CD4-positive, alpha-beta memory T cell (primary cell): ENCODE measurements around the gene CLEC16A. TPM values are rescaled to one million over a fixed set of nuclear protein-coding genes. Genes with fewer than 3 reads are reported as not detected.

Experiments
- CTCF ChIA-PET: fragments of 350-600 bp; sonication (Branson Sonifier 250); formaldehyde crosslinking; loops from one replicate; lab custom pipeline; 2021; ENCODE audit warnings: inconsistent platforms; ENCODE audit not compliant: partially characterized antibody; lab: Charles Lee
- POLR2A ChIA-PET: fragments of 350-600 bp; sonication (Branson Sonifier 250); formaldehyde crosslinking; loops from one replicate; lab custom pipeline; 2021; ENCODE audit not compliant: partially characterized antibody; lab: Charles Lee
- DNase-seq, 5 donors: peaks; one replicate each; pipeline versions ENCODE4 v3.0.0 to v3.0.0-alpha.2; 2020 to 2022; ENCODE audit warnings: mixed read lengths in 1 of 5
- H3K27ac ChIP-seq: one replicate; pipeline ENCODE4 v1.7.0; 2013; ENCODE audit warnings: low read depth, low read length
- H3K27me3 ChIP-seq: 2 replicates; pipeline ENCODE4 v1.7.0; 2013; ENCODE audit warnings: mild to moderate bottlenecking, low read length, moderate library complexity; ENCODE audit not compliant: insufficient read depth
- H3K36me3 ChIP-seq: 2 replicates; pipeline ENCODE4 v1.7.0; 2013; ENCODE audit warnings: mild to moderate bottlenecking, low read length, moderate library complexity; ENCODE audit not compliant: insufficient read depth
- H3K4me1 ChIP-seq: 2 replicates; pipeline ENCODE4 v1.7.0; 2013; ENCODE audit warnings: mild to moderate bottlenecking, low read length, moderate library complexity; ENCODE audit not compliant: insufficient read depth
- H3K4me3 ChIP-seq, 2 donors: one replicate each; pipeline ENCODE4 v1.7.0; 2013; ENCODE audit warnings: low read length in 2 of 2, mild to moderate bottlenecking in 1 of 2
- H3K9me3 ChIP-seq, 2 donors: one replicate each; pipeline ENCODE4 v1.7.0; 2013; ENCODE audit warnings: low read length in 2 of 2, control low read depth in 1 of 2; ENCODE audit not compliant: control insufficient read depth in 1 of 2
- H3K27ac Mint-ChIP-seq, 7 donors: one replicate each; pipeline ENCODE4 v1.8.0; 2020 to 2021; ENCODE audit warnings: mixed read lengths in 7 of 7, mild to moderate bottlenecking in 6 of 7, inconsistent platforms in 3 of 7, moderate library complexity in 3 of 7
- H3K27me3 Mint-ChIP-seq, 2 donors: one replicate each; pipeline ENCODE4 v1.8.0; 2020 to 2021; ENCODE audit warnings: mixed read lengths in 2 of 2
- H3K36me3 Mint-ChIP-seq, 2 donors: one replicate each; pipeline ENCODE4 v1.8.0; 2020 to 2021; ENCODE audit warnings: mixed read lengths in 2 of 2, inconsistent platforms in 1 of 2, mild to moderate bottlenecking in 1 of 2
- H3K4me1 Mint-ChIP-seq, 4 donors: one replicate each; pipeline ENCODE4 v1.8.0; 2020 to 2021; ENCODE audit warnings: mixed read lengths in 4 of 4, mild to moderate bottlenecking in 1 of 4
- H3K4me3 Mint-ChIP-seq, 8 donors: one replicate each; pipeline ENCODE4 v1.8.0; 2020 to 2021; ENCODE audit warnings: mixed read lengths in 8 of 8, mild to moderate bottlenecking in 7 of 8, moderate library complexity in 6 of 8, inconsistent platforms in 3 of 8
- H3K9me3 Mint-ChIP-seq, 8 donors: one replicate each; pipeline ENCODE4 v1.8.0; 2020 to 2021; ENCODE audit warnings: mixed read lengths in 8 of 8, mild to moderate bottlenecking in 5 of 8, inconsistent platforms in 3 of 8, moderate library complexity in 1 of 8
- intact Hi-C: fragments of 100-400 bp; cut with micrococcal nuclease; formaldehyde crosslinking; loops from one replicate; pipeline ENCODE4 v1.15.1; 2023
- polyA plus RNA-seq, 2 donors: library from polyadenylated mRNA; unstranded; fragments of 300-500 nt; fragmentation: Illumina TruSeq; gene quantifications; one replicate each; pipeline ENCODE4 v1.2.3, GENCODE V29; 2021
- total RNA-seq, 2 experiments: library from RNA; stranded (reverse); gene quantifications; one replicate each; pipeline ENCODE4 v1.2.3, GENCODE V29; 2021

The CLEC16A gene
- total and polyA plus RNA-seq, 4 experiments from 2014 or later, result 5.2 to 28.4 (median 24.5) TPM

DNA sequence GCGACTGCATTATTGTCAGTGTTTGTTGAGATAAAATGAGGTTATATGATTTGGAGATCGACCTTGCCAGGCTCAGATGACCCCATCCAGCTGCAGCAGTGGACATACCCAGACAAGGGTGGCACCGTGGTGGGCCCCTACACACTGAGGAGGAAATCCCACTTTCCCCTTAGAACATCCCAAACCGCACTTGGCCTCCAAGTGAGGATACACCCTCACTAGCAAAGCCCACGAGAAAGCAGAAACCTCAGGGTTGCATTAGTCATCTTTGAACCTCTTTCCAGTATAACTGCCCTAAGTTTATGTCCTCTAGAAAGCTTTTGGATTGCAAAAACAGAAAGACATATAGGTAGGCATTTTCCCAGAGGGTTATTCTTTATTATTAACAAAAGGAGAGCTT is 101.5 kb downstream of the CLEC16A start:
- no peak overlapping the region for H3K27ac Mint-ChIP-seq
- no peak overlapping the region for H3K4me3 ChIP-seq
- DNase-seq, result no peak
- peaks cover 46 to 58% of the 10 kb centered on the region in 2 donors for H3K36me3 Mint-ChIP-seq
- POLR2A ChIA-PET, result no interaction called here
- peaks cover 6 to 10% (median 8%) of the 10 kb centered on the region in 4 donors for H3K4me1 Mint-ChIP-seq
- no peaks in the 10 kb centered on the region for H3K27me3 Mint-ChIP-seq
- no peak overlapping the region for H3K27ac ChIP-seq
- no peaks in the 10 kb centered on the region for H3K27me3 ChIP-seq
- H3K9me3 ChIP-seq, result no peaks in the 10 kb centered on the region
- H3K4me3 Mint-ChIP-seq, result no peak overlapping the region
- peaks cover 33% of the 10 kb centered on the region for H3K36me3 ChIP-seq
- intact Hi-C loops, result no loop called here
- H3K4me1 ChIP-seq, result peaks cover 9% of the 10 kb centered on the region
- CTCF ChIA-PET, result interaction anchor here (1.7 kb wide), 1 partner anchor 8 kb away, joined by 4 read pairs; no protein-coding TSS in a partner anchor
- no peaks in the 10 kb centered on the region for H3K9me3 Mint-ChIP-seq

DNA sequence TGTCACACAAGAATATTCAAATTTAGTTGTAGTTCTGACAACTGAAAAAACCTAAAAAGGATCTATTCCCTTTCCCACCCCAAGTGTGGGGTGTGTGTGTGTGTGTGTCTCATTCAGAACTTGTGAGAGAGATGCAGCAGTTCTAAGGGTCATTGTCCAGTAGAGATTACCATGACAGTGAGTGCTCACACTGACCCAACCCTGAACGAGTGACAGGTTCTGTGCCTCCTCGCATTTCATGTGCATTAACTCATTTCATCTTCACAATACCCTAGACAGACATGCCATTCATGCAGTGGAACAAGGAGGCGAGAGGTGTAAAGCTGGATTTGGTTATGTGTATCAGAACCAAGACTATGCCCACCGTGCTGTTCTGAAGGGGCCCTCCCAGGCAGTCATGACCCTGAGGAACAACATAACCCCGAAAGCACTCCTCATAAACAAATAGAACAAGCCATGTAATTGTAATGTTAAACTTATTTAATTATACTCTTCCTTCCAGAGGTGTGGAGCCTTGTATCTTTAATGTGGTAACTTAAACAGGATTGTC is 102.1 kb downstream of the CLEC16A start:
- peaks cover 7 to 17% (median 14%) of the 10 kb centered on the region in 4 donors for H3K4me1 Mint-ChIP-seq
- peaks cover 43 to 57% of the 10 kb centered on the region in 2 donors for H3K36me3 Mint-ChIP-seq
- H3K9me3 Mint-ChIP-seq, result no peaks in the 10 kb centered on the region
- no peak overlapping the region for H3K27ac ChIP-seq
- H3K27me3 ChIP-seq, result no peaks in the 10 kb centered on the region
- no peak overlapping the region for H3K4me3 Mint-ChIP-seq
- H3K9me3 ChIP-seq, result no peaks in the 10 kb centered on the region
- intact Hi-C loops, result no loop called here
- ChIA-PET CTCF (interaction anchor here (1.7 kb wide), 1 partner anchor 8 kb away, joined by 4 read pairs; no protein-coding TSS in a partner anchor), POLR2A (no interaction called here)
- H3K27ac Mint-ChIP-seq, result peak overlapping the region in 1 of 7 donors; percentile 22
- no peaks in the 10 kb centered on the region for H3K27me3 Mint-ChIP-seq
- no peak overlapping the region for H3K4me3 ChIP-seq
- H3K36me3 ChIP-seq, result peaks cover 27% of the 10 kb centered on the region
- peaks cover 15% of the 10 kb centered on the region for H3K4me1 ChIP-seq
- no peak for DNase-seq

DNA sequence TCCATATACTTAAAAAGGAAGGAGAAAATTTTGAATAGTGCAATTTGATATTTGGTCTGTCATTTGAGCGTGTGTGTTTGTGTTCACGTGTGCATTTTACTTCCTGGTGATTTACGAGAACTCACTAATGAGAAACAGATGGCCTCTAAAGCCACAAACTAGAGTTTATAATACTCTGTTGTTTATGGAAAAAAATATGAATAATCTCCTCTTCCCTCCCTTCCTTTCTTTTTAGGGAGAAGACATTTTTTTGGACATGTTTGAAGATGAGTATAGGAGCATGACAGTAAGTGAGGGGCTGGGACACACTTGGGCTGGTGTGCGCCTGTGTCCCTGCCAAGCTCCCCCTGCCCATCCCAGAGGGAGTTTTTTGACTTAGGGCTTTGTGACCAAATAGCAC is 102.7 kb downstream of the CLEC16A start:
- no peak overlapping the region for H3K27ac Mint-ChIP-seq
- POLR2A ChIA-PET, result no interaction called here

DNA sequence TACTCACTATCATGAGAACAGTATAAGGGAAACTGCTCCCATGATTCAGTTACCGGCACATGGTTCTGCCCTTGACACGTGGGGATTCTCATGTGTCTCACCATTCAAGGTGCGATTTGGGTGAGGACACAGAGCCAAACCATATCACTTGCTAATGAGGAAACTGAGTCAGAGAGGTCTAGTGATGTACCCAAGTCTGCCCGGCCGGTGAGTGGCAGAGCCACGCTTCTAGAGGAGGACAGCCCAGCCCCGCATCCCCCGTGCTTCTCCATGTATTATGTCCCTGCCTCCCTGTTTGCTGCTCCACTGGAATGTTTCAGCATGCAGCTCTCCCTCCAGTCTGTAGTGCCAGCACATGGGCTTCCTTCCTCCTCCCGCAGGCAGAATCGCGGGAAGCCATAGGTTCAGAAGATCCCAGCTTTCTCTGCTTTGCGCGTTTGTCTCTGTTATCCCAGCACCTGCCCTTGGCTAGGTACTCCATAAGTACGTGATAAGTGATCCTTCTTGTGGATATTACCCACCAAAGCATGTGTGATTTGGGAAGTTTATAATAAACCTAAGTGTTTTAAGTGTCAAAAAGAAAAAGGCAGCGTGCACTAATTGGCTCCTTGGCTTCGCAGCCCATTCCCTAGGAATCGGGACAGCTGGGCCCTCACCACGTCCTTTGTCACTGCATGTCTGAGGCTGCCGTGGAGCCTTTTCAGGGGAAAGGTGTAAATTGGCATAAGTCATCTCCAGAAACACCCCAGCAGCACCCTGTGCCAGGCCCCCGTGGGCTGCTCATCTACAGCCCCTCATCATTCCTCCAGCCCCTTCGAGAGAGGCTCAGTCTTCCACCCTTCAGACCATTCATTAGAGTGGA is 103.8 kb downstream of the CLEC16A start:
- H3K27ac Mint-ChIP-seq, result peak overlapping the region in 2 of 7 donors; percentile 41 to 48
- H3K36me3 ChIP-seq, result peaks cover 17% of the 10 kb centered on the region
- H3K4me1 Mint-ChIP-seq, result peaks cover 22 to 34% (median 29%) of the 10 kb centered on the region in 4 donors
- no peaks in the 10 kb centered on the region for H3K9me3 Mint-ChIP-seq
- H3K27me3 Mint-ChIP-seq, result no peaks in the 10 kb centered on the region
- H3K4me3 ChIP-seq, result no peak overlapping the region
- DNase-seq, result no peak
- no peaks in the 10 kb centered on the region for H3K27me3 ChIP-seq
- intact Hi-C loops, result no loop called here
- no peak overlapping the region for H3K4me3 Mint-ChIP-seq
- ChIA-PET POLR2A (no interaction called here), CTCF (no interaction called here)
- no peak overlapping the region for H3K27ac ChIP-seq
- H3K4me1 ChIP-seq, result peaks cover 33% of the 10 kb centered on the region
- peaks cover 40 to 49% of the 10 kb centered on the region in 2 donors for H3K36me3 Mint-ChIP-seq
- H3K9me3 ChIP-seq, result no peaks in the 10 kb centered on the region

More for the DNA sequence above, 102.7 kb downstream of the CLEC16A start:
- DNase-seq, result no peak
- H3K4me3 Mint-ChIP-seq, result no peak overlapping the region
- Histone ChIP-seq H3K4me1 (peaks cover 21% of the 10 kb centered on the region), H3K9me3 (no peaks in the 10 kb centered on the region), H3K27ac (no peak overlapping the region), H3K4me3 (no peak overlapping the region), H3K27me3 (no peaks in the 10 kb centered on the region), H3K36me3 (peaks cover 21% of the 10 kb centered on the region)
- CTCF ChIA-PET, result no interaction called here
- no peaks in the 10 kb centered on the region for H3K27me3 Mint-ChIP-seq
- peaks cover 37 to 51% of the 10 kb centered on the region in 2 donors for H3K36me3 Mint-ChIP-seq
- H3K4me1 Mint-ChIP-seq, result peaks cover 12 to 23% (median 19%) of the 10 kb centered on the region in 4 donors
- intact Hi-C loops, result no loop called here
- H3K9me3 Mint-ChIP-seq, result no peaks in the 10 kb centered on the region

DNA sequence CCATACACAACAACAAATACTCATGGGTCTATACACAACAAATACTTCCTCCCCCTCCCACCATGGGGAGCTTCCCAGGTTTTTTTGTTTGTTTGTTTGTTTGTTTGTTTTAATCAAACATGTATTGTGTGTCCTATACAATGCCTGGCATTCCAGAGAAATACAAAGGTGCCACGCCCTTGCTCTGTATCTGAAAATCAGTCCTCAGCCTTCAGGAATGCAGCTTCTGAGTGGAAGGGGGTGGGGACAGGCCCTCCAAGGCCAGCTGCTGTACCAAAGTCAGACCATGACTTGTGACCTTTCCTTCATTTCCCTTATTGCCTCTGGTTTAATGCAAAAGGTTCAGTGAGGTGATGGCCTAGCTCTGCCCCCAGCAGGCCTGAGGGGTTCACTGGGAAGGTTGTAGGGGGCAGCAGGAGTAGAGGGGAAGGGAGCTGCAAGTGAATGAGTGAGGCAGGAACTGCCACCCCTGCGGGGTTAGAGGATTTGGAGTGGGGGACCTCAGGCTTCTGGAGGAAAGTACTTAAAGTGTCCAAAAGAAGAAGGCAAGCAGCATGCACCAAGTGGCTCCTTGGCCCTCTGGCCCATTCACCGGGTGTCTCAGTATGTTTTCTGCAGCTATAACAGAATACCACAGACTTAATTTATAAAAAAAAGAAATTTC is 105.2 kb downstream of the CLEC16A start:
- H3K27ac Mint-ChIP-seq, result peak overlapping the region in 1 of 7 donors; percentile 42
- CTCF ChIA-PET, result interaction anchor here (1.2 kb wide), 1 partner anchor 307 kb away, joined by 3 read pairs; no protein-coding TSS in a partner anchor
- POLR2A ChIA-PET, result interaction anchor here (1.3 kb wide), 1 partner anchor 248 kb away, joined by 3 read pairs; no protein-coding TSS in a partner anchor

DNA sequence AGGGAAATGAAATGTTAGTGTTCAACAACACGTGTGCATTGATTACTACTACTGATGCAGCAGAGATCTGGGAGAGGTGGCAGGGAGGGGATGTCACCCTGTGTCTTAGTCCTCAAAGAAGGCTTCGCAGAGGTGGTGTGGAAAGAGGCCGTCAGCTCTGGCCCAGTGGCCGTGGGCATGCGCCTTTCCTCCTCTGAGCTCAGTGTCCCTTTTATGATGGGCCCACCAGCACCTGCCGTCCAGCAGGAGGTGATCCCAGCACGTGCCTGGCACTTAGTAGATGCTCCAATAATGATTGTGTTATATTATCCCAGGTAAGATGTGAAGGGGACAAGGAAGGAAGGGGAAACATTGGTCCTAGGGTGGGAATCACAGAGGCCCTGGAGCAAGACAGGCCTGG is 106.2 kb downstream of the CLEC16A start:
- Histone ChIP-seq H3K4me3 (no peak overlapping the region), H3K9me3 (no peaks in the 10 kb centered on the region), H3K36me3 (peaks cover 12% of the 10 kb centered on the region), H3K27ac (no peak overlapping the region), H3K27me3 (no peaks in the 10 kb centered on the region), H3K4me1 (peaks cover 33% of the 10 kb centered on the region)
- H3K27ac Mint-ChIP-seq, result peak overlapping the region in 3 of 7 donors; percentile 7 to 54 (median 30)
- H3K27me3 Mint-ChIP-seq, result no peaks in the 10 kb centered on the region
- intact Hi-C loops, result no loop called here
- ChIA-PET CTCF (interaction anchor here (0.9 to 1.2 kb wide), 2 partner anchors 201 to 306 kb away, joined by 3 read pairs; no protein-coding TSS in a partner anchor), POLR2A (interaction anchor here (1.2 to 5.1 kb wide), 2 partner anchors 205 to 208 kb away, joined by 4 to 21 read pairs; partner anchors contain the start of gene SOCS1)
- no peak overlapping the region for H3K4me3 Mint-ChIP-seq
- peaks cover 42 to 45% of the 10 kb centered on the region in 2 donors for H3K36me3 Mint-ChIP-seq
- H3K4me1 Mint-ChIP-seq, result peaks cover 26 to 44% (median 30%) of the 10 kb centered on the region in 4 donors
- H3K9me3 Mint-ChIP-seq, result no peaks in the 10 kb centered on the region
- no peak for DNase-seq

More for the DNA sequence above, 105.2 kb downstream of the CLEC16A start:
- Mint-ChIP-seq H3K27me3 (no peaks in the 10 kb centered on the region), H3K9me3 (no peaks in the 10 kb centered on the region), H3K4me1 (peaks cover 22 to 39% (median 30%) of the 10 kb centered on the region in 4 donors), H3K36me3 (peaks cover 38 to 40% of the 10 kb centered on the region in 2 donors), H3K4me3 (no peak overlapping the region)
- H3K4me1 ChIP-seq, result peaks cover 33% of the 10 kb centered on the region
- H3K27ac ChIP-seq, result no peak overlapping the region
- no peaks in the 10 kb centered on the region for H3K9me3 ChIP-seq
- intact Hi-C loops, result no loop called here
- H3K27me3 ChIP-seq, result no peaks in the 10 kb centered on the region
- no peak for DNase-seq
- H3K4me3 ChIP-seq, result no peak overlapping the region
- H3K36me3 ChIP-seq, result peaks cover 12% of the 10 kb centered on the region
